ENCODE results near the gene TFPI. TPM values are rescaled to one million over a fixed set of nuclear protein-coding genes. Genes with fewer than 3 reads are reported as not detected.

The TFPI gene
- total RNA-seq, 1 experiment from 2014 or later = 129 TPM

- Histone ChIP-seq H3K36me3 (ENCODE audit: control insufficient read depth, insufficient read depth, low read length) (peaks cover 20% of the 10 kb centered on the region; the same call in 1 of the 2 replicates), H3K4me1 (ENCODE audit: control insufficient read depth, insufficient read depth, low read length) (peaks cover 89% of the 10 kb centered on the region), H3K4me3 (ENCODE audit: low read depth in 2 of 2, low read length in 2 of 2) (no peak overlapping the region), H3K9me3 (ENCODE audit: control insufficient read depth, insufficient read depth, low read depth, low read length) (no peaks in the 10 kb centered on the region), H3K27me3 (ENCODE audit: control insufficient read depth, insufficient read depth, low read length) (no peaks in the 10 kb centered on the region), H3K27ac (ENCODE audit: low read length) (peak overlapping the region; percentile 98)
- no TSS peak for BruUV-seq (replicated peaks)
- DNase-seq (ENCODE audit: low read depth, low spot score) = no peak
- ChIA-PET POLR2A (interaction anchor here (0.6 to 0.7 kb wide), 3 partner anchors 11 to 110 kb away, joined by 6 to 16 read pairs (median 7); no protein-coding TSS in a partner anchor), CTCF (interaction anchor here (0.7 kb wide), 2 partner anchors 34 to 493 kb away, joined by 5 to 10 read pairs; no protein-coding TSS in a partner anchor)
- TF ChIP-seq TCF7L2 (IDR thresholded peaks at IDR 0.05; ENCODE audit: low read depth, low read length) = no peak
- no peak for ATAC-seq
- intact Hi-C loops (cut with micrococcal nuclease; ENCODE audit: unreplicated experiment) = no loop called here
- in situ Hi-C loops (cut with HindIII; ENCODE audit: low pct_unique_long_range_greater_than_20kb, low sequenced_read_pairs) = no loop called here
Observed at GRCh38 chr2:187546762-187547333, 7.4 kb downstream of the TFPI start.

GRCh38 chr2:187545238-187545751 lies 8.9 kb downstream of the TFPI start:
- H3K4me1 ChIP-seq (ENCODE audit: control insufficient read depth, insufficient read depth, low read length) = peaks cover 88% of the 10 kb centered on the region
- H3K4me3 ChIP-seq (ENCODE audit: low read depth in 2 of 2, low read length in 2 of 2) = peak overlapping the region in 1 of 2 experiments; percentile 33; a peak in 1 of 4 replicates
- ChIA-PET POLR2A (interaction anchor here (0.5 kb wide), 1 partner anchor 15 kb away, joined by 3 read pairs; no protein-coding TSS in a partner anchor), CTCF (no interaction called here)
- in situ Hi-C loops (cut with HindIII; ENCODE audit: low pct_unique_long_range_greater_than_20kb, low sequenced_read_pairs) = no loop called here
- no peaks in the 10 kb centered on the region for H3K27me3 ChIP-seq (ENCODE audit: control insufficient read depth, insufficient read depth, low read length)
- H3K36me3 ChIP-seq (ENCODE audit: control insufficient read depth, insufficient read depth, low read length) = peaks cover 18% of the 10 kb centered on the region; the same call in 1 of the 2 replicates
- DNase-seq (ENCODE audit: low read depth, low spot score) (no peak), ATAC-seq (no peak)
- no peaks in the 10 kb centered on the region for H3K9me3 ChIP-seq (ENCODE audit: control insufficient read depth, insufficient read depth, low read depth, low read length)
- TSS peak; percentile 51 for BruUV-seq (replicated peaks)
- H3K27ac ChIP-seq (ENCODE audit: low read length) = peak overlapping the region; percentile 98
- intact Hi-C loops (cut with micrococcal nuclease; ENCODE audit: unreplicated experiment) = no loop called here
- TF ChIP-seq CTCF (IDR thresholded peaks at IDR 0.05) (no peak), POLR2AphosphoS5 (IDR thresholded peaks at IDR 0.05; ENCODE audit: low read depth, low read length) (0 out of 2 replicates have a peak, but pooled peaks have one; percentile 5), TCF7L2 (IDR thresholded peaks at IDR 0.05; ENCODE audit: low read depth, low read length) (peak; percentile 45; the same call in 1 of the 2 replicates)

GRCh38 chr2:187544371-187545080 lies 9.7 kb downstream of the TFPI start:
- in situ Hi-C loops (cut with HindIII; ENCODE audit: low pct_unique_long_range_greater_than_20kb, low sequenced_read_pairs) (no loop called here), intact Hi-C loops (cut with micrococcal nuclease; ENCODE audit: unreplicated experiment) (loop anchor here (5.0 kb wide), 2 partner anchors 33 to 42 kb away; no protein-coding TSS in a partner anchor)
- Histone ChIP-seq H3K36me3 (ENCODE audit: control insufficient read depth, insufficient read depth, low read length) (peaks cover 18% of the 10 kb centered on the region; the same call in 1 of the 2 replicates), H3K27ac (ENCODE audit: low read length) (peak overlapping the region; percentile 98), H3K4me1 (ENCODE audit: control insufficient read depth, insufficient read depth, low read length) (peaks cover 84% of the 10 kb centered on the region), H3K4me3 (ENCODE audit: low read depth in 2 of 2, low read length in 2 of 2) (peak overlapping the region; percentile 2 to 33; a peak in 3 of 4 replicates), H3K27me3 (ENCODE audit: control insufficient read depth, insufficient read depth, low read length) (no peaks in the 10 kb centered on the region), H3K9me3 (ENCODE audit: control insufficient read depth, insufficient read depth, low read depth, low read length) (no peaks in the 10 kb centered on the region)
- ATAC-seq (peak; percentile 54), DNase-seq (ENCODE audit: low read depth, low spot score) (no peak)
- POLR2A ChIA-PET = interaction anchor here (0.6 kb wide), 1 partner anchor 22 kb away, joined by 8 read pairs; no protein-coding TSS in a partner anchor
- TF ChIP-seq POLR2AphosphoS5 (IDR thresholded peaks at IDR 0.05; ENCODE audit: low read depth, low read length) = no peak; the same call in 1 of the 2 replicates
- peak; percentile 43 for TF ChIP-seq TCF7L2 (IDR thresholded peaks at IDR 0.05; ENCODE audit: low read depth, low read length)
- BruUV-seq (replicated peaks) = no TSS peak
- CTCF ChIA-PET = no interaction called here

All from Panc1 (cell line).